22Rv1 (cell line): ENCODE measurements around the gene BOD1.

Source experiments
- ZFX ChIP-seq: fragments of 450-650 bp; IDR thresholded peaks from 2 replicates; pipeline ENCODE4 v1.6.1; 2017; ENCODE audit warnings: antibody characterized with exemption, borderline replicate concordance
- TF ChIP-seq, protein P1 (sequence below): fragments of 450-650 bp; IDR thresholded peaks from 2 replicates; pipeline ENCODE4 v1.5.1; 2017; ENCODE audit warnings: mild to moderate bottlenecking

DNA sequence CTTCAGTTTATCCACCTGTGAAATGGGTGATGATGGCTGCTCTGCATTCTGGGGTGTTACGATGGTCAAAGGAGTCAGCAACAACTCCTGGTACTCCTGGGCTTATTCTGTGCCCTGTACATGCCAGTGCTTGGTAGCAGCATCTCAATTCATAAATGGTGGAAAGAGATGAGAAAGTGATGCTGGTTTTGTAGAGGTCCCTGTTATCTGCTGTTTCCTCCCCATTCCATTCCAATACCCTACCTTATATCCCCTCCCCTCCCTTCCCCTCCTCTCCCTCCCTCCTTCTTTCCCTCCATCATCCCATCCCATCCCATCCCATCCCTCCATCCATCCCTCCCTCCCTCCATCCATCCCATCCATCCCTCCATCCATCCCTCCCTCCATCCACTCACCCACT, 19.1 kb downstream of the BOD1 start:
- TF ChIP-seq, protein P1, sequence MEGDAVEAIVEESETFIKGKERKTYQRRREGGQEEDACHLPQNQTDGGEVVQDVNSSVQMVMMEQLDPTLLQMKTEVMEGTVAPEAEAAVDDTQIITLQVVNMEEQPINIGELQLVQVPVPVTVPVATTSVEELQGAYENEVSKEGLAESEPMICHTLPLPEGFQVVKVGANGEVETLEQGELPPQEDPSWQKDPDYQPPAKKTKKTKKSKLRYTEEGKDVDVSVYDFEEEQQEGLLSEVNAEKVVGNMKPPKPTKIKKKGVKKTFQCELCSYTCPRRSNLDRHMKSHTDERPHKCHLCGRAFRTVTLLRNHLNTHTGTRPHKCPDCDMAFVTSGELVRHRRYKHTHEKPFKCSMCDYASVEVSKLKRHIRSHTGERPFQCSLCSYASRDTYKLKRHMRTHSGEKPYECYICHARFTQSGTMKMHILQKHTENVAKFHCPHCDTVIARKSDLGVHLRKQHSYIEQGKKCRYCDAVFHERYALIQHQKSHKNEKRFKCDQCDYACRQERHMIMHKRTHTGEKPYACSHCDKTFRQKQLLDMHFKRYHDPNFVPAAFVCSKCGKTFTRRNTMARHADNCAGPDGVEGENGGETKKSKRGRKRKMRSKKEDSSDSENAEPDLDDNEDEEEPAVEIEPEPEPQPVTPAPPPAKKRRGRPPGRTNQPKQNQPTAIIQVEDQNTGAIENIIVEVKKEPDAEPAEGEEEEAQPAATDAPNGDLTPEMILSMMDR: no peak
- TF ChIP-seq ZFX: no peak
